Measurements from ENCODE around the gene RND3.

DNA sequence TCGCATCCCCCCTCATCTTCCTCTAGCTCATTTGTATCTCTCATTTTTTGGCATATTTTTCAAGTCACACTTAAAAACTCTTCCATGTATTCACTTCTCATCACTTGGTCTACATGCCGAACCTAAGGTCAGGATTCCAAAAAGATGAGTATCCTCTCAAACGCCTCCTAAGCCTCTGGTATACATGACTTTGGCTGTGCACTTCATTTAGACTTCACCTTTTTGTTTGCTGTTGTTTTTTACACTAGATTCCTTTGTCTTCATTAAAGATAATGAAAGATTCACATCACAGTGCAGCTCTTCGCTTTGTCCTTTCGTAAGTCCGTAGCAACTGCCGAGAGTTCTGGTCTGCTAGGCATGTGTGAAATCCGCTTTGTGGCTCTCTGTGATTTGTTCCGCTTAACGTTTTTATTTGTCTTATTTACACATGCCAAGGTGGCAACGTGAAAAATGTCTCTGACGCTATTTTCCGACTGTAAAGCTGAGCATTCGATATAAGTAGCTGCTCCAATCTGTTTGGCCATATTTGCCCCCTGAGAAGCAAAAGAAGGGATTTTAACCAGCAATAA lies 17.7 kb downstream of the RND3 start:
- TF ChIP-seq, protein P1, sequence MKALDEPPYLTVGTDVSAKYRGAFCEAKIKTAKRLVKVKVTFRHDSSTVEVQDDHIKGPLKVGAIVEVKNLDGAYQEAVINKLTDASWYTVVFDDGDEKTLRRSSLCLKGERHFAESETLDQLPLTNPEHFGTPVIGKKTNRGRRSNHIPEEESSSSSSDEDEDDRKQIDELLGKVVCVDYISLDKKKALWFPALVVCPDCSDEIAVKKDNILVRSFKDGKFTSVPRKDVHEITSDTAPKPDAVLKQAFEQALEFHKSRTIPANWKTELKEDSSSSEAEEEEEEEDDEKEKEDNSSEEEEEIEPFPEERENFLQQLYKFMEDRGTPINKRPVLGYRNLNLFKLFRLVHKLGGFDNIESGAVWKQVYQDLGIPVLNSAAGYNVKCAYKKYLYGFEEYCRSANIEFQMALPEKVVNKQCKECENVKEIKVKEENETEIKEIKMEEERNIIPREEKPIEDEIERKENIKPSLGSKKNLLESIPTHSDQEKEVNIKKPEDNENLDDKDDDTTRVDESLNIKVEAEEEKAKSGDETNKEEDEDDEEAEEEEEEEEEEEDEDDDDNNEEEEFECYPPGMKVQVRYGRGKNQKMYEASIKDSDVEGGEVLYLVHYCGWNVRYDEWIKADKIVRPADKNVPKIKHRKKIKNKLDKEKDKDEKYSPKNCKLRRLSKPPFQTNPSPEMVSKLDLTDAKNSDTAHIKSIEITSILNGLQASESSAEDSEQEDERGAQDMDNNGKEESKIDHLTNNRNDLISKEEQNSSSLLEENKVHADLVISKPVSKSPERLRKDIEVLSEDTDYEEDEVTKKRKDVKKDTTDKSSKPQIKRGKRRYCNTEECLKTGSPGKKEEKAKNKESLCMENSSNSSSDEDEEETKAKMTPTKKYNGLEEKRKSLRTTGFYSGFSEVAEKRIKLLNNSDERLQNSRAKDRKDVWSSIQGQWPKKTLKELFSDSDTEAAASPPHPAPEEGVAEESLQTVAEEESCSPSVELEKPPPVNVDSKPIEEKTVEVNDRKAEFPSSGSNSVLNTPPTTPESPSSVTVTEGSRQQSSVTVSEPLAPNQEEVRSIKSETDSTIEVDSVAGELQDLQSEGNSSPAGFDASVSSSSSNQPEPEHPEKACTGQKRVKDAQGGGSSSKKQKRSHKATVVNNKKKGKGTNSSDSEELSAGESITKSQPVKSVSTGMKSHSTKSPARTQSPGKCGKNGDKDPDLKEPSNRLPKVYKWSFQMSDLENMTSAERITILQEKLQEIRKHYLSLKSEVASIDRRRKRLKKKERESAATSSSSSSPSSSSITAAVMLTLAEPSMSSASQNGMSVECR (CRISPR knock-in tag; IDR thresholded peaks at IDR 0.05): no peak
- TF ChIP-seq MAFK (IDR thresholded peaks at IDR 0.05; ENCODE audit: low read length): no peak
- TF ChIP-seq, protein P2, sequence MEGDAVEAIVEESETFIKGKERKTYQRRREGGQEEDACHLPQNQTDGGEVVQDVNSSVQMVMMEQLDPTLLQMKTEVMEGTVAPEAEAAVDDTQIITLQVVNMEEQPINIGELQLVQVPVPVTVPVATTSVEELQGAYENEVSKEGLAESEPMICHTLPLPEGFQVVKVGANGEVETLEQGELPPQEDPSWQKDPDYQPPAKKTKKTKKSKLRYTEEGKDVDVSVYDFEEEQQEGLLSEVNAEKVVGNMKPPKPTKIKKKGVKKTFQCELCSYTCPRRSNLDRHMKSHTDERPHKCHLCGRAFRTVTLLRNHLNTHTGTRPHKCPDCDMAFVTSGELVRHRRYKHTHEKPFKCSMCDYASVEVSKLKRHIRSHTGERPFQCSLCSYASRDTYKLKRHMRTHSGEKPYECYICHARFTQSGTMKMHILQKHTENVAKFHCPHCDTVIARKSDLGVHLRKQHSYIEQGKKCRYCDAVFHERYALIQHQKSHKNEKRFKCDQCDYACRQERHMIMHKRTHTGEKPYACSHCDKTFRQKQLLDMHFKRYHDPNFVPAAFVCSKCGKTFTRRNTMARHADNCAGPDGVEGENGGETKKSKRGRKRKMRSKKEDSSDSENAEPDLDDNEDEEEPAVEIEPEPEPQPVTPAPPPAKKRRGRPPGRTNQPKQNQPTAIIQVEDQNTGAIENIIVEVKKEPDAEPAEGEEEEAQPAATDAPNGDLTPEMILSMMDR (IDR thresholded peaks at IDR 0.05 in 2 of 3, conservative IDR thresholded peaks at IDR 0.05 in 1 of 3; ENCODE audit: insufficient read depth in 2 of 3, low read depth in 1 of 3, low read length in 3 of 3): no peak
- TF ChIP-seq, protein P3, sequence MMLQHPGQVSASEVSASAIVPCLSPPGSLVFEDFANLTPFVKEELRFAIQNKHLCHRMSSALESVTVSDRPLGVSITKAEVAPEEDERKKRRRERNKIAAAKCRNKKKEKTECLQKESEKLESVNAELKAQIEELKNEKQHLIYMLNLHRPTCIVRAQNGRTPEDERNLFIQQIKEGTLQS (IDR thresholded peaks at IDR 0.05): no peak
- TF ChIP-seq, protein P3 (CRISPR knock-in tag; conservative IDR thresholded peaks at IDR 0.05): no peak
- no peak for TF ChIP-seq U2AF1 (optimal IDR thresholded peaks at IDR 0.05; ENCODE audit: low read depth, low read length)
- TF ChIP-seq ZNF589 (CRISPR knock-in tag; IDR thresholded peaks at IDR 0.05; ENCODE audit: low read depth): no peak
- TF ChIP-seq, protein P4, sequence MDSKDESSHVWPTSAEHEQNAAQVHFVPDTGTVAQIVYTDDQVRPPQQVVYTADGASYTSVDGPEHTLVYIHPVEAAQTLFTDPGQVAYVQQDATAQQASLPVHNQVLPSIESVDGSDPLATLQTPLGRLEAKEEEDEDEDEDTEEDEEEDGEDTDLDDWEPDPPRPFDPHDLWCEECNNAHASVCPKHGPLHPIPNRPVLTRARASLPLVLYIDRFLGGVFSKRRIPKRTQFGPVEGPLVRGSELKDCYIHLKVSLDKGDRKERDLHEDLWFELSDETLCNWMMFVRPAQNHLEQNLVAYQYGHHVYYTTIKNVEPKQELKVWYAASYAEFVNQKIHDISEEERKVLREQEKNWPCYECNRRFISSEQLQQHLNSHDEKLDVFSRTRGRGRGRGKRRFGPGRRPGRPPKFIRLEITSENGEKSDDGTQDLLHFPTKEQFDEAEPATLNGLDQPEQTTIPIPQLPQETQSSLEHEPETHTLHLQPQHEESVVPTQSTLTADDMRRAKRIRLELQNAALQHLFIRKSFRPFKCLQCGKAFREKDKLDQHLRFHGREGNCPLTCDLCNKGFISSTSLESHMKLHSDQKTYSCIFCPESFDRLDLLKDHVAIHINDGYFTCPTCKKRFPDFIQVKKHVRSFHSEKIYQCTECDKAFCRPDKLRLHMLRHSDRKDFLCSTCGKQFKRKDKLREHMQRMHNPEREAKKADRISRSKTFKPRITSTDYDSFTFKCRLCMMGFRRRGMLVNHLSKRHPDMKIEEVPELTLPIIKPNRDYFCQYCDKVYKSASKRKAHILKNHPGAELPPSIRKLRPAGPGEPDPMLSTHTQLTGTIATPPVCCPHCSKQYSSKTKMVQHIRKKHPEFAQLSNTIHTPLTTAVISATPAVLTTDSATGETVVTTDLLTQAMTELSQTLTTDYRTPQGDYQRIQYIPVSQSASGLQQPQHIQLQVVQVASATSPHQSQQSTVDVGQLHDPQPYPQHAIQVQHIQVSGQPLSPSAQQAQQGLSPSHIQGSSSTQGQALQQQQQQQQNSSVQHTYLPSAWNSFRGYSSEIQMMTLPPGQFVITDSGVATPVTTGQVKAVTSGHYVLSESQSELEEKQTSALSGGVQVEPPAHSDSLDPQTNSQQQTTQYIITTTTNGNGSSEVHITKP (IDR thresholded peaks at IDR 0.05; ENCODE audit: partially characterized antibody): no peak
- no peak for TF ChIP-seq EP300 (IDR thresholded peaks at IDR 0.05; ENCODE audit: low read length)
